ENCODE data around the gene TMEM101.
A peak's percentile ranks its signal among the peaks of the same experiment; 100 is the strongest.
"Not testable (repeated sequence)": the region's sequence is repeated elsewhere in the genome, so short reads cannot be mapped to it uniquely, and the experiment has no call there.

The TMEM101 gene

GRCh38 chr17:44002141-44002848 lies 12.5 kb downstream of the TMEM101 start:
- no peak for FAIRE-seq
- DNase-seq (ENCODE audit: extremely low spot score, insufficient read length, low read depth): no peak

DNA sequence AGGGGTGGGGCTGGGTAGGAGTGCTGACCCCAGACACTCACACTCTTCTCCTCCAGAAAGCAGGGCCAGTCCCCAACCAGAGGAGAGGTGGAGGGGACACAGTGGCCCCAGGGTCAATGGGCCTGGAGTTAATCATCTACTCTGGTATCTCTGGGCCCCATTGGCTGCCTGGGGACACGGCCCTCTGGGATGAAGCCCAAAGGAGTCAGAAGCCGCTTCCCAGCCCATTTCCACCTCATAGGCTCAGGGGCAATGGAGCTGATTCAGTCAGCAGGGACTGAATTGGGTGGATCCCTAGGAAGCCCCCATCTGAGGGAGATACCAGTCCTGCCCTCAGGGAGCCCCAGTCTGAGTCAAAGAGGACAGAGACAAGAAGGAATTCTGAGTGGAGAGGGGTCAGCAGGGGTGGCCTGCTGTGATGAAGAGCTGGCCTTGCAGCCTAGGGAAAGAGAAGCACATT lies 13.3 kb downstream of the TMEM101 start:
- no peak for DNase-seq (ENCODE audit: extremely low spot score, insufficient read length, low read depth)
- no peak for FAIRE-seq

GRCh38 chr17:44000871-44001460 lies 13.8 kb downstream of the TMEM101 start:
- no peak for DNase-seq (ENCODE audit: extremely low spot score, insufficient read length, low read depth)
- no peak for FAIRE-seq

- FAIRE-seq: no peak
- DNase-seq (ENCODE audit: extremely low spot score, insufficient read length, low read depth): no peak
Observed at GRCh38 chr17:44000141-44000860, 14.5 kb downstream of the TMEM101 start.

DNA sequence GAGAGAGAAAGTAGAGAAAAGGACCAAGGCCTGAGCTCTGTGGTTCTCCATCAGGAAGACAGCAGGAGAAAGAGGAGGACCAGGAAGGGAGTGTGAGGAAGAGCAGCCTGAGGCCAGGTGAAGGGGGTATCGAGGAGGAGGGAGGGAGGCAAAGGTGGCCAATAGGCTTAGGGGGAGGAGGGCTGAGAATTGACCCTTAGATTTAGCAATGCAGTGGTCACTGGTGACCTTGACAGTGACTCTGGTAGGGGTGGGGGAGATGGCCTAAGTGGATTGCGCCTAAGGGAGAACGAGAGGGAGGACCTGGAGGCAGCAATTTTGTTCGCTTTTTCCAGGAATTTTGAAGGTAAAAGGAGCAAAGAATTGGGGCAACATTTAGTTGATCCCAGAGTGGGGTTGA lies 15.7 kb downstream of the TMEM101 start:
- DNase-seq (ENCODE audit: extremely low spot score, insufficient read length, low read depth): no peak
- no peak for FAIRE-seq

GRCh38 chr17:43998552-43998951 lies 16.2 kb downstream of the TMEM101 start:
- DNase-seq (ENCODE audit: extremely low spot score, insufficient read length, low read depth): no peak
- FAIRE-seq: no peak

DNA sequence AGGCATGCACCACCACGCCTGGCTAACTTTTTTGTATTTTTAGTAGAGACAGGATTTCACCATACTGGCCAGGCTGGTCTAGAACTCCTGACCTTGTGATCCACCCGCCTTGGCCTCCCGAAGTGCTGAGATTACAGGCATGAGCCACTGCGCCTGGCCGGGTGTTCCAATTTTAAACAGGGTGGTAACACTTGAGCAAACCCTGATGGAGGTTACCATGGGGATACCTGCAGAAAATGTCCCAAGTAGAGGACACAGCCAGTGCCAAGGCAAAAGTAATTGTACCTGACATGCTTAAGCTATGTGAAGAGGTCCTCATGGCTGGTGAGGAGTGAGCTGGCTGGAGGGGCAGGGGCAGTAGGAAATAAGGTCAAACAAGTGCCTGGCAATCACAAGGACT lies 17.6 kb downstream of the TMEM101 start:
- not testable (repeated sequence) for DNase-seq (ENCODE audit: extremely low spot score, insufficient read length, low read depth); FAIRE-seq

DNA sequence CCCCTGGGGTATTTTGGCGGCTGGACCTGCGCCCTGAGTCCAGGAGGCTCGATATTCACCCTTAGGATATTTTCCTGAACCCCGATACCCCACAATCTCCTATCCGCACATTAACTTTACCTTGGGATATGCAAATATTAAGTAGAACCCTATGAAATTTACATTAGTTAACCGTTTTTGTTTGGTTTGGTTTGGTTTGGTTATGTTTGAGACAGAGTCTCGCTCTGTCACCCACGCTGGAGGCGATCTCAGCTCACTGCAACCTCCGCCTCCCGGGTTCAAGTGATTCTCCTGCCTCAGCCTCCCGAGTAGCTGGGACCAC lies 19.7 kb downstream of the TMEM101 start:
- DNase-seq (ENCODE audit: extremely low spot score, insufficient read length, low read depth): no peak
- no peak for FAIRE-seq

GRCh38 chr17:43994272-43995149 lies 20.3 kb downstream of the TMEM101 start:
- peak; percentile 51 for DNase-seq (ENCODE audit: extremely low spot score, insufficient read length, low read depth)

DNA sequence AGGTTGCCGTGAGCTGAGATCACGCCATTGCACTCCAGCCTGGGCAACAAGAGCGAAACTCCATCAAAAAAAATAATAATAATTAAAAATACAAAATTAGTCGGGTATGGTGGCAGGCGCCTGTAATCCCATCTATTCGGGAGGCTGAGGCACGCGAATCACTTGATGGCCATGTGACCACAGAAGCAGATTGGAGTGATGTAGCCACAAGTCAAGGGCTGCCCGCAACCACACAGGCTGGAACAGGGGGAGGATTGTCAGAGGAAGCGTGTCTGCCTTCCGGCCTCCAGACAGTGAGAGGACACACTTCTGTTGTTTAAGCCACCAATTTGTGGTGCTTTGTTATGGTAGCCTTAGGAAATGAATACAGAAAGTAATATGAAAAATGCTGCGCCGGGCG lies 22.1 kb downstream of the TMEM101 start:
- no peak for FAIRE-seq
- DNase-seq (ENCODE audit: extremely low spot score, insufficient read length, low read depth): no peak

More at GRCh38 chr17:43994272-43995149, 20.3 kb downstream of the TMEM101 start:
- FAIRE-seq: no peak

DNA sequence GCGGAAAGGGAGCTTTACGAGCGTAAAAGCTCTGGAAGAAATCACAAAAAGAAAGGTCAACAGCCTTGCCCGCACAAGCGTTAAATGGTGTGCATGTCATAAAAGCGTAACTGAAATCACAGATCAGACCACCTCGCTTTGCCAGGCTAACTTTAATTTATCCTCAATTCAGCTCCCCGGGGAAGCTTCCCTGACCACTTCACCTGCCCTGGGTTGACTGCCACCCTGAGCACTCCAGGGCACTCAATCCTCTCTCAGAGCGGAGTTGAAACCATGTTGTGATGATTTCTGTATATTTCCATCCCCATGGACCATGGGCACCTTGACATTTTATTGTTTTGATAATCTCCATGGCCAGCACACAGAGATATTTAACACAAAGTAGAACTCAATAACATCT lies 26.5 kb downstream of the TMEM101 start:
- DNase-seq (ENCODE audit: extremely low spot score, insufficient read length, low read depth): no peak

DNA sequence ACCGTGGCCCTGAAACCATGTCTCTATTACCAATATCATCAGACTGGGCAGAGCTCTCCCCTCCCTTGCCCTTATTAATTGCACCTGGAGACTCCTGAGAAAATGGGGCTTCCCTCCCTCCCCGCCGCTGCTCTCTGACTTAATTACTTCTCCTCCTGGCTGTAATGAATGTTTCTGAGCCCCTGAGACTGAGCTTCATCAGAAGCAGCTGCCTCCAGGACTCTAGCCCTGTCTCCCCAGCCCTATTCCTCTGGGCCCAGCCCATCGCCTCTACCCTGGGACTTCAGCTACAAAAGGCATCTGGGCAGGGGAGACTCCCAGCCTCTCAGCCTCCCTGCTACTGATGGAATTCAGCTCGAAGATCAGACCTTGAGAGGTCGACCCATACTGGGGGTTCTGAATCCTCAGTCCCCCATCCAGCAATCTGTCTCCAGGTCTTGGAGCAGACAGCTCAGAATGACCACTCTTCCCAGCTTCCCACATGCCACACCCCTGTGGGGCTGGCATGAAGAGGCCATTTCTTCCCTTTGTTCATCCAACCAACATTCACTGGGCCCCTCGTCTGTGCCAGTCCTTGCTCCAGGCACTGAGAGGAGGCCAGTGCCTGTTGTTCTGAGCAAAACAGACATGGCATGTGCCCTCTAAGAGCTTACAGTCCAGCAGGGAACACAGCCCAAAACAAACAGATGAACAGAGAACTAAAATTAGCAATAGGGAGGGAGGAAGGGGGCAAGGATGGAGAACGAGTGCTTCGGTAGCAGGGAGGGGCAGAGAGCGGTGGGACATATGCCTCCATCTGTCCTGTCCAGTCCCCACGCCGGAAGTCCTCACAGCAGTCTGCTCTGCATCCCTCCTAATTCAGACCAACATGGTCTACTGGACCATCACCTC lies 27.4 kb downstream of the TMEM101 start:
- no peak for FAIRE-seq

More for the DNA sequence above, 26.5 kb downstream of the TMEM101 start:
- FAIRE-seq: no peak

DNA sequence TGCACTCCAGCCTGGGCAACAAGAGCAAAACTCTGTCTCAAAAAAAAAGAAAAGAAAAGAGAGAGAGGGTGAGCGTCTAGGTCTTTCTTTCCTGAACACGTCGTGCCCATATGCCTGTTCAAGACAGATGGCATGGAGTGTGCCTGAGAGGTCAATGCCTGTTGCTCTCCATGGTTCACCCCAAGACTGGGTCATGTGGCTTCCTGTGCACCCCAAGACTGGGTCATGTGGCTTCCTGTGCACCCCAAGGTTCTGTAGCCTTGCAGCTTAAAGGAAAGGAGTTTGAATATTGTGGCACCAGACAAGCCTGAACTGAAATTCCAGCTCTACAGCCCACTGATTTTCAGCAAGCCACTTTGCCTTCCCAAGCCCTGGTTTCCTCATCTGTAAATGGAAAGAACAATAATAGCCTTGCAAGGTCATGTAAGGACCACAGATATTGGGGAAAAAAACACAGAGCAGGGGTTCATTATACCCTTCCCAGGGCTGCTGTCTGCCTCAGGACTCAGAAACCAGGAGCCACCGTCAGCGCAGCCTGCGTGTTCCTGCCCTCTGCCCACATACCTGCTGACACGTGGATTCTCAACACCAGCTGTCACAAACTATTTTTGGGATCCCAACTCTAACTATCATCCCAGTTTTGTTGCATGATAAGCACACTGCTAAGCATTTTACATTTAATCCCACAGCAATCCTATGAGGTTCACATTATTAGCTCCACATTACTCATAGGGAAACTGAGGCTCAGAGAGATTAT lies 28.4 kb downstream of the TMEM101 start:
- no peak for FAIRE-seq
- no peak for DNase-seq (ENCODE audit: extremely low spot score, insufficient read length, low read depth)

More for the DNA sequence above, 27.4 kb downstream of the TMEM101 start:
- DNase-seq (ENCODE audit: extremely low spot score, insufficient read length, low read depth): no peak

- no peak for DNase-seq (ENCODE audit: extremely low spot score, insufficient read length, low read depth)
- no peak for FAIRE-seq
Observed at GRCh38 chr17:43984521-43984920, 30.2 kb downstream of the TMEM101 start.

DNA sequence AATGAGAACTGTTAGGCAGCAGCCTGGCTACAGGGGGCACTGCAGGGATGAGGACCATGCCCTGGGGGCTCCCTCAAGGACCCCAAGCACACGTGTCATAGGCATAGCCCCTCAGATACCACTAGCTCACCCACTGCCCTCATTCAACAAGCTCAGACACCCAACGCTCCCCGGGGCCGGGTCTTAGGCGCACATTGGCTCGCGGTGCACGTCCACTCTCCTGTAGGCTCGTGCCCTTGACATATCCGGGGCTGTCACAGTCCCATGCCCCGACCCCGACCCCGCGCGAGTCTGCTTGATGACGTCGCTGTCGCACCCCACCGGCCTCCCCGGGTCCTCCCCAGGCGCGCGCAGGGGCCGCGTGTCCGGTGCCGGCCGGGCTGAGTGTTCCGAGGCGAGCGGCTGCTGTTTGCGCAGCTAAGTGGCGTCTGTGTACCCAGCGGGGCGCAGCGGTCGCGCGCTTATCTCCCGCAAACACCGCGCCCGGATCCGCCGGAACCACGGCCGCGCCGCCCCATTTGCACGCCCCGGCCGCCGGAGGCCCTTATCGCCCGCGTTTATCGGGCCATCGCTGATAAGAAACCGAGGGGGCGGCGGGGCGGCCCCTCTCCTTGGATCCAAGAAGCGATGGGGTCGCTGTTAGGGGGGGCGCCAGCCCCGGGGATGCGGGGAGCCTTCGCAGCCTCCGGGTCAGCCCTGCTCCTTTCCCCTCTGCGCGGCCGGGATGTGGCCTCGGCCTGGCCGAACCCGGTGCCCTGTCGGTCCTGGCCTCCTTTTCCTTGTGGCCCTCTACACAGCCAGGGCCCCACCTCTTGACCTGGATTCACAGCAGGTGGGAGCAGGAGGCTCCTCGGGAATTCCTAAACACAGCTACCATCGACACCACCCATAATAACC lies 31.0 kb downstream of the TMEM101 start:
- FAIRE-seq (no peak), DNase-seq (ENCODE audit: extremely low spot score, insufficient read length, low read depth) (no peak)

- FAIRE-seq (no peak), DNase-seq (ENCODE audit: extremely low spot score, insufficient read length, low read depth) (no peak)
Observed at GRCh38 chr17:43983196-43983514, 31.6 kb downstream of the TMEM101 start.

DNA sequence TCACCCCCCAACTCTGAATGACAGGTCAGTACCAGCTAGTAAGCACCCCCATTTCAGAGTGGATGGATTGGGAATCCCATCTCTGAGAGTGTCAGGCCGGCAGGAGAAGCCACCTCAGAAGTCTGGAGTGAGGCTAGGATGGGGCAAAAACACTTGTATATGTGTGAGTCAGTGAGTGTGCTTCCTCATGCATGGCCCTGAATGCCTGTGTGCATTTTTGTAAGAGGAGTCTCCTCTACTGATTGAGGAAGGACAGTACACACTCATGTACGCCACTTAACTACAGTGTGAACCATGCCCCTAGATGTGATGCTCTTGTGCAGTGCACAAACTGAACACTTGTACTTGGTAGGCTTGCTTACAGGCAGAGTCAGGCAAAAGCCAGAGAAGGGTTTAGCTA lies 32.6 kb downstream of the TMEM101 start:
- DNase-seq (ENCODE audit: extremely low spot score, insufficient read length, low read depth): no peak
- no peak for FAIRE-seq

DNA sequence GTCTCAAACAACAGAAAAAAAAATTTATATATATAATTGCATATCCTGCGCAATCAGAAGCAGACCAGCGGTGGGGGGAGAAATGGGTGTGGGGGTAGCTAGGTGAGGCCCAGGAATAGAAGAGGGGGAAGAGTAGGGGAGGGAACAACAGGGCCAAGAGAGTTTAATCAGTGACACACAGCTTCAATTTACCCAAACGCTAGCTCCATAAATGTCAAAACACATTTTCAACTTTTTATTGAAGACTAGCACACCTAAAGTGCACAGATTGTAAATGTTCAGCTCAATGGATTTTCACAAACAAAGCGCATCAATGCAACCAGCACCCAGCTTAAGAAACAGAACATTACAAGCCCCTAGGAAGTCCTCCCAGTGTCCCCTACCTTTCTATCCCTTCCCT lies 35.1 kb downstream of the TMEM101 start:
- no peak for DNase-seq (ENCODE audit: extremely low spot score, insufficient read length, low read depth)

More for the DNA sequence above, 35.1 kb downstream of the TMEM101 start:
- FAIRE-seq: no peak
